ENCODE results near the gene EN2.

Gene EN2

DNA sequence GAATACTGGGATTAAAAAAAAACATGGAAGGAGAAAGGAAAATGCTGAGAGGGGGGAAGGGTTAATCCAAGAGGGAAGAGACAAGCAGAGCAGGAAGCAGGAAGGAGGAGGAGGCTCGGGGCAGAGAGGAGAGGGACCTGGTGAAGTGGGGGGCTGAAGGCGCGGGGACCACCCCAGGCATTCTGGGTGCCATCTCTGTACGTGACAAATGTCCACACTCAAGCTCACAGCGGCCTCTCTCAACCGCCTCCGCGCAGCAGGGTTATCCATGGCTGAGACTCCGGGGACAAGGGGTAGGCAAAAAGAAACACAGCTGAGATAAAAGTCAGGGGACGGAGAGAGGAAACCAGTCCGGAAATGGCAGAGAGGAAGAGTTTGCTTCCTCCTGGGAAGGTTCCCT is 33.9 kb downstream of the EN2 start:
- no peak for DNase-seq (ENCODE audit: extremely low read depth, low read depth)
- TF ChIP-seq, protein P1, sequence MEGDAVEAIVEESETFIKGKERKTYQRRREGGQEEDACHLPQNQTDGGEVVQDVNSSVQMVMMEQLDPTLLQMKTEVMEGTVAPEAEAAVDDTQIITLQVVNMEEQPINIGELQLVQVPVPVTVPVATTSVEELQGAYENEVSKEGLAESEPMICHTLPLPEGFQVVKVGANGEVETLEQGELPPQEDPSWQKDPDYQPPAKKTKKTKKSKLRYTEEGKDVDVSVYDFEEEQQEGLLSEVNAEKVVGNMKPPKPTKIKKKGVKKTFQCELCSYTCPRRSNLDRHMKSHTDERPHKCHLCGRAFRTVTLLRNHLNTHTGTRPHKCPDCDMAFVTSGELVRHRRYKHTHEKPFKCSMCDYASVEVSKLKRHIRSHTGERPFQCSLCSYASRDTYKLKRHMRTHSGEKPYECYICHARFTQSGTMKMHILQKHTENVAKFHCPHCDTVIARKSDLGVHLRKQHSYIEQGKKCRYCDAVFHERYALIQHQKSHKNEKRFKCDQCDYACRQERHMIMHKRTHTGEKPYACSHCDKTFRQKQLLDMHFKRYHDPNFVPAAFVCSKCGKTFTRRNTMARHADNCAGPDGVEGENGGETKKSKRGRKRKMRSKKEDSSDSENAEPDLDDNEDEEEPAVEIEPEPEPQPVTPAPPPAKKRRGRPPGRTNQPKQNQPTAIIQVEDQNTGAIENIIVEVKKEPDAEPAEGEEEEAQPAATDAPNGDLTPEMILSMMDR (IDR thresholded peaks at IDR 0.05; ENCODE audit: low read depth, low read length, missing control alignments) = no peak
- H3K4me3 ChIP-seq (replicated peaks; ENCODE audit: low read depth, low read length) = no peak overlapping the region

DNA sequence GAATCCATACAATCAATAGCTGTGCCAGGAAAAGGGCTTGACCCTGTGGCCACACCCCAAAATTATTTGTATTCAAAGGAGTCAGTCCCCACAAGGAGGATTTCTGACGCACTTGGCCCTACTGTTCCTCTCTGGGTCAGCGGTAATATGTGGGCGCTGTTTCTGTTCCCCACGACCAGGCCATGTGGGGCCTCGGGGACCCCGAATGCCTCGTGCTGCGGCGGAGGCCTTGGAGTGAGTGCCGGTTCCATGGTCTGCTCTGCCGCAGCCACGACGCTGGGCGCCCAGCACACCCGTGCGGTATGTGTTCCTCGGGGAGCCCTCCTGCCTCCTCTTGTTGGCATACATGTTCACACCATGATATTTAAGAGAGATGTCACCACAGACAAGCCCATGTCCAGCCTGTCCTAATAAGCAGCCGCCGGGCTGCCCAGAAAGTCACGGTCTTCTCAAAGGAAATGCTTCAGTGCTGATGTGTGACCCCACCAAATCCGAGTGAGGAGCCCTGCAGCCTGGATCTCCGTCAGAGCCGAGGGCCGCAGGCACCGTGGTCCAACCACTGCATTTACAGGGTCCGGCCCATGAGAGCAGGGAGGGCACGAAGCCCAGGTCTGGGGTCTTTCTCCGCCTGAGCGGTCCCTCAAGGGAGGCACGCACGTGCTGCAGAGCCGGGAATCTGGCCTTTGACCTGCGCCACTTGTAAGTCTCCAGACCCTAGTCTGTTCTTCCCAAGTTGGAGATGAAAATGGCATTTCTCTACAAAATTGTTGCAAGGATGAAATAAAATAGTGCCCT is 36.0 kb downstream of the EN2 start:
- DNase-seq (ENCODE audit: extremely low read depth, low read depth) = no peak
- no peak overlapping the region for H3K4me3 ChIP-seq (replicated peaks; ENCODE audit: low read depth, low read length)
- TF ChIP-seq, protein P1 (IDR thresholded peaks at IDR 0.05; ENCODE audit: low read depth, low read length, missing control alignments) = no peak

DNA sequence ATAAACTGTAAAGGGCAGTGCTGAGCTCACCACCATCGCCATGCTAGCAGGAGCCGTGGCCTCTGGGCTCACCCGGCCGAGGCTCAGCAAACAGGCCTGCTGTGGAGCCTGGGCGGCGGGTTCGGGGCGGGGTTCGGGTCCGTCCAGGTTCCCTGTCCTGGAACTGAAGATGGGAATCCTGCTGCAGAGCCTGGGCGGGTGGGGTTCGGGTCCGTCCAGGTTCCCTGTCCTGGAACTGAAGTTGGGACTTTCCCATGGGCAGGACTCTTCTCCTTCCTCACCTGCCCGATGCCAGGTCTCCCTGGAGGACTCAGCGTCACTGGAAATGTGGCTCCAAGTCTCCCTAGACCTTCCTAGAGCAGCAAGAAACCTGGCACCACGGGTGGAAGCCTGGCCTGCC is 36.6 kb downstream of the EN2 start:
- H3K4me3 ChIP-seq (replicated peaks; ENCODE audit: low read depth, low read length) = no peak overlapping the region
- DNase-seq (ENCODE audit: extremely low read depth, low read depth) = no peak
- TF ChIP-seq, protein P1 (IDR thresholded peaks at IDR 0.05; ENCODE audit: low read depth, low read length, missing control alignments) = no peak

DNA sequence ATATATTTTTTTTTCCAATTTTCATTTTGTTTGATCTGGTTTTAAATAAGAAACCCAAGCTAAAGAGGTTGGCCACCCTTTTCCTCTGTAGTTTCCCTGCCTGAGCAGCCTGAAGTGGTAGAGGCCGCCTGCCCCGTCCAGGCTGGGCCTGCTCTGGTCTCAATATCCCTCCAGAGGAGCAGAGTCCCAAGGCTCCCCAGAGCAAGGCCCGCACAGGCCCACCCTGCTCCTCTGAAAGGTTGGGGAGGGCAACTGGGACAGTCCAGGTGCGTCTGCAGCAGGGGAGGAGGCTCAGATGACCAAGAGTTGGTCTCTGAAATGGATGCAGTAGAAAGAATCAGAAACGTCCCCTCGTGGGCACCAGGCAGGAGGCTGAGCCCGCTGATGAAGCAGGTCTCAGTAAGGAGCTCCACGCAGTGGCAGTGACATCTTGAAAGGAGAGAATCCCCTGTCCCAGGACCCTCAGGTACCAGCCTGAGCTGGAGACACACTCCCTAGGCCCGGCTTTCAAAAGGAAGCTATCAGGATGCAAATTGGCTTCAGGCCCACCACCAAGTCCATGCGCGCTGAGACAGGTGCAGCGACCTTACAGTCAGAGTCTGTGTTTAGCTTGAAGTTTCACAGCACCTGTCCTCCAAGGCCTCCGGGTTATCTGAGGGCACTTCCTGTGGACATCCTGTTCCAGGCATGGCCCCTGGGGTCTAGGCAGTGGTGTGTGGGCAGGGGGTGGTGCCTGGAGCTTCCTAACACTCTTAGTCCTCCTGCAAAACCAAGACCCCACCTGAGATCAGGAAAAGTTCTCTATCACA is 37.7 kb downstream of the EN2 start:
- H3K4me3 ChIP-seq (replicated peaks; ENCODE audit: low read depth, low read length) = no peak overlapping the region
- no peak for DNase-seq (ENCODE audit: extremely low read depth, low read depth)
- TF ChIP-seq, protein P1 (IDR thresholded peaks at IDR 0.05; ENCODE audit: low read depth, low read length, missing control alignments) = no peak

DNA sequence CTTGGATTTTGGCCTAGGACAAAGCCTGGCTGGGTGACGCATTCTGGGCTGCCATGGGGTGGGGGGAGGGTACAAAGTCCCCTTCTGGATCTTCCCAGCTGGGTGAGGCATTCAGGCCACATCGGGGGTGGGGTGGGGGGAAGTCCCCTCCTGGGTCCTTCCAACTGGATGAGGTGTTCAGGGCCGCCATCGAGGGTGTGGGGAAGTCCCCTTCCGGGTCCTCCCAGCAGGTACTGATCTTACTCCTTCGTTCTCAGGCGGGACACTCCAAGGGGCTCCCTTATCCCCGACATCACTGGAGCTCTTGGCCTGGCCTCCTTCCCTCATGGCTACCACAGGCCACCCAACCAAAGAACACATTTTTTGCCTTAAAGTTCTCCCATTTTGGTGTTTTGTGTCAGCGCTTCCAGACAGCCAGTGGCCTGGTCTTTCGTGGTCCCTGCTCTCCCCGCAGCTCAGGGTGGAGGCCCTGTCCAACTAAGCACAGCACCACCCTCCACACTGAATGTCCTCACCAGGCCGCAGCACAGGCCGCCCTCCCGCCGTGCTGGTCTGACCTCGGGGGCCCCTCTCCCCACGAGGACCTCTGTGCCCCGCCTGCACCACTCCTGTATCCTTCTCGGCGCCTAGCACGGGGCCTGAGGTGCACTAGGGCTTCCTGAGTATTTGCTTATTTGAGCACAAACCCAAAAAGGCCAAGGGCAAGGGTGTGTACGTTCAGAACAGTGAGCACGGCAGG is 38.5 kb downstream of the EN2 start:
- DNase-seq (ENCODE audit: extremely low read depth, low read depth) = no peak

More for the DNA sequence above, 38.5 kb downstream of the EN2 start:
- no peak overlapping the region for H3K4me3 ChIP-seq (replicated peaks; ENCODE audit: low read depth, low read length)
- TF ChIP-seq, protein P1 (IDR thresholded peaks at IDR 0.05; ENCODE audit: low read depth, low read length, missing control alignments) = no peak

Measured in HFF-Myc (cell line).